Ishikawa (cell line): Measurements from ENCODE around the gene LMTK2.

Source experiments
- CEBPB ChIP-seq: IDR thresholded peaks from 2 replicates; pipeline ENCODE4 v1.6.1; 2012
- CREB1 ChIP-seq: IDR thresholded peaks from 2 replicates; pipeline ENCODE4 v1.6.1; 2012; ENCODE audit warnings: low read depth
- EGR1 ChIP-seq: IDR thresholded peaks from 2 replicates; pipeline ENCODE4 v1.6.1; 2012
- EP300 ChIP-seq: IDR thresholded peaks from 2 replicates; pipeline ENCODE4 v1.6.1; 2012; ENCODE audit warnings: borderline replicate concordance
- FOXM1 ChIP-seq: IDR thresholded peaks from 2 replicates; pipeline ENCODE4 v1.6.1; 2012; ENCODE audit warnings: low read depth, borderline replicate concordance
- MAX ChIP-seq: IDR thresholded peaks from 2 replicates; pipeline ENCODE4 v1.6.1; 2012
- NFIC ChIP-seq: IDR thresholded peaks from 2 replicates; pipeline ENCODE4 v1.6.1; 2012
- RAD21 ChIP-seq: IDR thresholded peaks from 2 replicates; pipeline ENCODE4 v1.6.1; 2012; ENCODE audit warnings: low read depth
- REST ChIP-seq: IDR thresholded peaks from 2 replicates; pipeline ENCODE4 v1.6.1; 2012; ENCODE audit warnings: low read depth, mild to moderate bottlenecking
- TCF12 ChIP-seq: IDR thresholded peaks from 2 replicates; pipeline ENCODE4 v1.6.1; 2012; ENCODE audit warnings: low read depth
- YY1 ChIP-seq: IDR thresholded peaks from 2 replicates; pipeline ENCODE4 v1.6.1; 2012; ENCODE audit warnings: low read depth
- ZBTB7A ChIP-seq: IDR thresholded peaks from 2 replicates; pipeline ENCODE4 v1.6.1; 2012; ENCODE audit warnings: low read depth

- TF ChIP-seq CREB1 = no peak
- TF ChIP-seq RAD21 = no peak
- TF ChIP-seq ZBTB7A = no peak
- no peak for TF ChIP-seq REST
- TF ChIP-seq EGR1 = no peak
- TF ChIP-seq FOXM1 = no peak
- no peak for TF ChIP-seq MAX
- TF ChIP-seq NFIC = no peak
- TF ChIP-seq YY1 = no peak
- TF ChIP-seq TCF12 = no peak
- no peak for TF ChIP-seq CEBPB
- no peak for TF ChIP-seq EP300
Measured at GRCh38 chr7:98112077-98112476, 5.4 kb downstream of the LMTK2 start.
